ENCODE measurements around the gene TSPAN7.

Gene TSPAN7

DNA sequence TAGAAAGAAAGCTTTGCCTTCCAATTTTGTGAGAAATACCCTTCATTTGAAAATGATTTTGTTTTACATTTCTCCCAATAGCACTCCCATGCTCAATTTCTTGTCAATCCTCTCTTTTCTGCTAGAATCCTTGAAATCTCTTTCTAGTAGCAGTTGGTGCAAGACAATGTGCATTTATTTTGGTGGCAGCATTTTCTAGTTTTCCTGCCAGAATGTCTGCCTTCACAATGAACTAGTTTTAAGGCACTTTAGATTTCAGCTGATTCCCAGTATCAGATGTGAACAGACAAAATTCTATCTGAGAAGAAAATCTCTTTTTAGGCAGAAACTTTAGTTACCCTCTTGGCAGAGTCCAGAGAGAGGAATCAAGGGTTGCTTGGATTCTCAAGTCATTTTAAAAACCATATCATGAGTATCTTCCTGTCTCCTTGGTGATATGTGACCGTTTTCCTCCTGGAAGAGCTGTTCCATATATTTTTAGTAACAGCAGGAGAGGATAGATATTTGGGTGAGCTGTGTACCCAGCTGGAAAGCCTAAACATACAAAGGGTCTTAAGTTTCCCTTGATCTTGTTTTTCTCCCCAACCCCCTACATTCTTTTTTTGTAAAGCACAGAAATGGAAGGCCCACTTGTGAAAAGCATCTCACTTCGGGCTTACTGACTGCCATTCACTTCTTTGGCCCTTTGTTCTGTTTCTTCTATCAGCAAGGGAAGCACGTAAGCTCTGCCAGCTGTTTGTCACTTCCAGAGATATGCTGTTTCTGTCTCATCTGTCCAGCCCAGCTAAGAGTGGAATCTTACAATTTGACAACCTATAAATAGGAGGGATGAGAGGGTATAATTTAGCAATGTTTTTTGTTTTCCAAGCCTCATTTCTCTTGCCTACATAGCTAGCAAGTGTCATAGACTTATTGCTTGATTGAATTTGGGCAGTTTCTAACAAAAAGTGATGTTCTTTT is 38.7 kb downstream of the TSPAN7 start:
- DNase-seq (ENCODE audit: low spot score): no peak
- TF ChIP-seq, protein P1, sequence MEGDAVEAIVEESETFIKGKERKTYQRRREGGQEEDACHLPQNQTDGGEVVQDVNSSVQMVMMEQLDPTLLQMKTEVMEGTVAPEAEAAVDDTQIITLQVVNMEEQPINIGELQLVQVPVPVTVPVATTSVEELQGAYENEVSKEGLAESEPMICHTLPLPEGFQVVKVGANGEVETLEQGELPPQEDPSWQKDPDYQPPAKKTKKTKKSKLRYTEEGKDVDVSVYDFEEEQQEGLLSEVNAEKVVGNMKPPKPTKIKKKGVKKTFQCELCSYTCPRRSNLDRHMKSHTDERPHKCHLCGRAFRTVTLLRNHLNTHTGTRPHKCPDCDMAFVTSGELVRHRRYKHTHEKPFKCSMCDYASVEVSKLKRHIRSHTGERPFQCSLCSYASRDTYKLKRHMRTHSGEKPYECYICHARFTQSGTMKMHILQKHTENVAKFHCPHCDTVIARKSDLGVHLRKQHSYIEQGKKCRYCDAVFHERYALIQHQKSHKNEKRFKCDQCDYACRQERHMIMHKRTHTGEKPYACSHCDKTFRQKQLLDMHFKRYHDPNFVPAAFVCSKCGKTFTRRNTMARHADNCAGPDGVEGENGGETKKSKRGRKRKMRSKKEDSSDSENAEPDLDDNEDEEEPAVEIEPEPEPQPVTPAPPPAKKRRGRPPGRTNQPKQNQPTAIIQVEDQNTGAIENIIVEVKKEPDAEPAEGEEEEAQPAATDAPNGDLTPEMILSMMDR (conservative IDR thresholded peaks at IDR 0.05; ENCODE audit: low read depth): no peak
- ChIA-PET CTCF (no interaction called here), POLR2A (ENCODE audit: low non-redundant PET) (no interaction called here)
- H3K27ac ChIP-seq: no peak overlapping the region

DNA sequence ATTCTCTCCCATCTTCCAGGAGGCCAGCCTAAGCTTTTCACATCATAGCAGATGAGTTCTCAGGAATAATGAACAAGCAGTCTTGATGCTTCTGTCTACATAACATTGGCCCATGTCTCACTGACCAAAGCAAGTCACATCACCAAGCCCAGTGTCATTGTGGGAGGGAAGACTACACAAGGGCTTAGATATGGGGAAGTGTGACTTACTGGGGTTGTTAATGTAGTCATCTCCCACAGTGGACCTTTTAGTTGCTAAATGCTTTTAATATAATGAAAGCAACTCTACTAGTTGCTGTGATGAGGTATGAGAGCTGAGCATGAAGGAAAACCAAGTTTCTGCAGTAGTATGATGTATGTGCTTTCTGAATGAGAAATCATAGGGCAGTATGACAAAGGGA is 40.5 kb downstream of the TSPAN7 start:
- DNase-seq (ENCODE audit: low spot score): no peak
- POLR2A ChIA-PET (ENCODE audit: low non-redundant PET): no interaction called here
- TF ChIP-seq, protein P1 (conservative IDR thresholded peaks at IDR 0.05; ENCODE audit: low read depth): no peak
- H3K27ac ChIP-seq: no peak overlapping the region
- CTCF ChIA-PET: interaction anchor here (0.9 kb wide), 1 partner anchor 39 kb away, joined by 3 read pairs; no protein-coding TSS in a partner anchor

DNA sequence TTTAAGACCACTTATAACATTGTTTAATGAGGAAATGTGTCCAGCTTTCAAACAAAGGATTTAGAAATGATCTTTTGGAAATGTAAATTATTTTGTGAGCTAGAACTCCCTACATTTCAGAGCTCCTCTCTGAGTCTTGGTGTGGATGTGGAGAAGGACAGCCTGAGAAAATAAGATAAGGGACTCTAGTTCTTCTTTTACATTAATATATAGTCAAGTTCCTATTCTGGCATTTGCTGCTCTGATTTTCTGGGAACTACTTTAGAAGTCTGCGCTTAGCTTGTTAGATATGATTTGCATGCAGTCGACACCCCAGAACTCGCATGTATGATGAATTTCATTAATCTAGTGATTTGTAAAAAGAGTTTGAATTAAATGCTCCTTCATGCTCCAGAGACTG is 45.5 kb downstream of the TSPAN7 start:
- no peak for DNase-seq (ENCODE audit: low spot score)
- CTCF ChIA-PET: no interaction called here
- POLR2A ChIA-PET (ENCODE audit: low non-redundant PET): no interaction called here
- TF ChIP-seq, protein P1 (conservative IDR thresholded peaks at IDR 0.05; ENCODE audit: low read depth): no peak
- no peak overlapping the region for H3K27ac ChIP-seq

DNA sequence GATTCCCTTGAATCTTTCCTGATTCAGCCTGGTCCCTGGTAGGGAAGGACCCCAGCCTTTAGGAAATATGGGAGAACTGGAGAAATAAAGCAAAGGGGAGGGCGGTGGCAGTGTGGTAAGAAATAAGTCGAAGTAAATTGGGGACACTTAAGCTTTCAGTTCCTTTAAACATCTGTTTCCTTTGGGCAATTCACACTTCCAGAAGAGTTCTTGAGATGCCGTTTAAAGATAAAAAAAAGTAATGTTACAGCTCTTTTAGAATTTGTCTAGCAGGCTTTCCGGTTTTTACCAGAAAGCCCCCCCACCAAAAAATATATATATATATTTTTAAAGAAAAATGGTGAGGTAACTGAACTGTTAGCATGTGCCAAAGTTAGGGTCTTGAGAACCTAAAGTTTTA is 46.6 kb downstream of the TSPAN7 start:
- CTCF ChIA-PET: no interaction called here
- H3K27ac ChIP-seq: no peak overlapping the region
- DNase-seq (ENCODE audit: low spot score): no peak
- POLR2A ChIA-PET (ENCODE audit: low non-redundant PET): no interaction called here
- TF ChIP-seq, protein P1 (conservative IDR thresholded peaks at IDR 0.05; ENCODE audit: low read depth): no peak

DNA sequence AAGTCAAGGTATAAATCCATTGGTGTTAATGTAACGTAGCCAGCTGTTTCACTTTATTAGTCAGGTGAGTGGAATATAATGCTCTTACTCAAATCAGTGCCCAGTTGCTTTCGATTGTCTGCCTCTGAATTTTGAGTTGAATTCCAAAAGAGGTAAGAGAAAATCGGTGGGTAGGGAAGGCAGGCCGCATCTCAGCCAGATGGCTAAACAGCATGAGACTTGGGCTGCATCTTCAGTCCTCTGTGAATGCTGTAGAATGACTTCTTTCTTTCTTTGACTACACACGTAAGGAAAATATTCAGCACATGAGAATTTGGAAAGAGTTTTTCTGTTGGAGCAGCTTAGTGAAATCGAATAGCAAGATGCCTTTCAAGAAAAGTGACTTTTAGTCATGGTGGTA is 49.5 kb downstream of the TSPAN7 start:
- POLR2A ChIA-PET (ENCODE audit: low non-redundant PET): no interaction called here
- TF ChIP-seq, protein P1 (conservative IDR thresholded peaks at IDR 0.05; ENCODE audit: low read depth): no peak
- no peak overlapping the region for H3K27ac ChIP-seq
- CTCF ChIA-PET: no interaction called here
- DNase-seq (ENCODE audit: low spot score): no peak

DNA sequence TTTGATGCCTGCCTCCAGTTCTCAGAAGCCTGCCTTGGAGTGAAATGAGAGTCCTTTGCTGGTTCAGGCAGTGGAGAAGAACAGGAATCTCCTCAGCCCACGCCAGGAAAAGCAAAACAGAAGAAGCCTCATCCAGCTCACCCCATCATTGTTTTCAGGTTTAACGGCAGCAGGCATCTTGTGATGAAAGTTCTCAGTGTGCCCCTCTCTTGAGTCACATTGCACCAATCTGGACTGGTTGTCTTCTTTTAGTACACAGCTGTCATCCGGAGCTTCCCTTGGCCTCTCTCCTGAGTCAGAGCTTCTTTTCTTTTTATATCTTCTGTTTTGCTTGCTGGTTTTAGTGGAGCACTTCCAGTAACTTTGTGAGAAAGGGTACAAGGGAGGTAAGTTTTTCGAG is 50.9 kb downstream of the TSPAN7 start:
- H3K27ac ChIP-seq: no peak overlapping the region
- TF ChIP-seq, protein P1 (conservative IDR thresholded peaks at IDR 0.05; ENCODE audit: low read depth): no peak
- POLR2A ChIA-PET (ENCODE audit: low non-redundant PET): no interaction called here
- CTCF ChIA-PET: interaction anchor here (1.0 kb wide), 1 partner anchor 42 kb away, joined by 3 read pairs; no protein-coding TSS in a partner anchor
- DNase-seq (ENCODE audit: low spot score): no peak
